DMS79 (cell line): ENCODE results near the gene TOM1L2.
A peak's percentile ranks its signal among the peaks of the same experiment; 100 is the strongest.
"Not testable (repeated sequence)": the region's sequence is repeated elsewhere in the genome, so short reads cannot be mapped to it uniquely, and the experiment has no call there.

Experiments used
- DNase-seq: peaks from one replicate; lab custom pipeline; 2025; lab: John Stamatoyannopoulos, UW

The TOM1L2 gene

GRCh38 chr17:17943281-17943984 is 28.8 kb downstream of the TOM1L2 start:
- DNase-seq = no peak

GRCh38 chr17:17942846-17943245 is 29.4 kb downstream of the TOM1L2 start:
- no peak for DNase-seq

GRCh38 chr17:17941015-17941414 is 31.2 kb downstream of the TOM1L2 start:
- no peak for DNase-seq

GRCh38 chr17:17940441-17940911 is 31.7 kb downstream of the TOM1L2 start:
- DNase-seq = peak; percentile 78

- not testable (repeated sequence) for DNase-seq
Measured at GRCh38 chr17:17939941-17940340, 32.3 kb downstream of the TOM1L2 start.

- no peak for DNase-seq
Measured at GRCh38 chr17:17938388-17939107, 33.7 kb downstream of the TOM1L2 start.

- no peak for DNase-seq
Measured at GRCh38 chr17:17937958-17938357, 34.2 kb downstream of the TOM1L2 start.

- no peak for DNase-seq
Measured at GRCh38 chr17:17937201-17937853, 34.9 kb downstream of the TOM1L2 start.

- no peak for DNase-seq
Measured at GRCh38 chr17:17935321-17936271, 36.6 kb downstream of the TOM1L2 start.

- no peak for DNase-seq
Measured at GRCh38 chr17:17934806-17935205, 37.4 kb downstream of the TOM1L2 start.

- DNase-seq = no peak
Measured at GRCh38 chr17:17934214-17934613, 38.0 kb downstream of the TOM1L2 start.

- no peak for DNase-seq
Measured at GRCh38 chr17:17933775-17934174, 38.4 kb downstream of the TOM1L2 start.

- no peak for DNase-seq
Measured at GRCh38 chr17:17931159-17931558, 41.0 kb downstream of the TOM1L2 start.

GRCh38 chr17:17930674-17931073 is 41.5 kb downstream of the TOM1L2 start:
- DNase-seq = no peak

GRCh38 chr17:17929655-17930380 is 42.4 kb downstream of the TOM1L2 start:
- no peak for DNase-seq

GRCh38 chr17:17928398-17929287 is 43.6 kb downstream of the TOM1L2 start:
- no peak for DNase-seq

GRCh38 chr17:17926840-17927449 is 45.3 kb downstream of the TOM1L2 start:
- DNase-seq = no peak

GRCh38 chr17:17926036-17926435 is 46.2 kb downstream of the TOM1L2 start:
- DNase-seq = no peak

- no peak for DNase-seq
Measured at GRCh38 chr17:17924857-17925250, 47.3 kb downstream of the TOM1L2 start.
